Measurements from ENCODE around the gene PPP6C. TPM values are rescaled to one million over a fixed set of nuclear protein-coding genes. Genes with fewer than 3 reads are reported as not detected.
A peak's percentile ranks its signal among the peaks of the same experiment; 100 is the strongest.

PPP6C gene
- total and polyA plus RNA-seq, 5 experiments from 2014 or later, result 47.2 to 59.0 (median 51.9) TPM

DNA sequence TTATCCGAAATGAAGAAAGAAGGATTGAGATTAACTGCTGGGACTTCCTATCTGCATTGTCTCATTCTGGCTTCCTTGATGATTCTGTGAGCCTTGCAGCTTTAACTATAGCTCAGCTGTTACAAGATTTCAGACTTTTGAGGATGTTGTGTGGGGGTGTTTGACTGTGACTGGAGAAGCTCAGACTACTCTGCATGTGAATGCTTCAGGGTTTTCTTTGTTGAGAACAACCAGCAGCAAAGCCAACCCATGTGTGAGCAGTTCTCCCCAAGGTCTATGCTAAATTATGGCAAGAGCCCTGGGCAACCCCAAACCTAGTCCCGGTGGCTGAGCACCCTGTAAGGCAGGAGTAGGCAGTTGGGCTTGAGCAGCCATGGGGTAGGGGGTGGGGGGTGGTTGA is 37.9 kb downstream of the PPP6C start:
- peaks cover 2 to 9% (median 4%) of the 10 kb centered on the region in 4 donors for H3K4me1 Mint-ChIP-seq
- POLR2A ChIA-PET, result no interaction called here
- DNase-seq, result no peak
- peak overlapping the region in 2 of 10 donors; percentile 7 to 25 for H3K27ac Mint-ChIP-seq
- no peak for ATAC-seq
- no peaks in the 10 kb centered on the region for H3K27me3 Mint-ChIP-seq
- no peaks in the 10 kb centered on the region for H3K9me3 Mint-ChIP-seq
- H3K36me3 Mint-ChIP-seq, result peaks cover 0 to 68% (median 4%) of the 10 kb centered on the region in 3 donors
- no peak overlapping the region for H3K4me3 Mint-ChIP-seq

DNA sequence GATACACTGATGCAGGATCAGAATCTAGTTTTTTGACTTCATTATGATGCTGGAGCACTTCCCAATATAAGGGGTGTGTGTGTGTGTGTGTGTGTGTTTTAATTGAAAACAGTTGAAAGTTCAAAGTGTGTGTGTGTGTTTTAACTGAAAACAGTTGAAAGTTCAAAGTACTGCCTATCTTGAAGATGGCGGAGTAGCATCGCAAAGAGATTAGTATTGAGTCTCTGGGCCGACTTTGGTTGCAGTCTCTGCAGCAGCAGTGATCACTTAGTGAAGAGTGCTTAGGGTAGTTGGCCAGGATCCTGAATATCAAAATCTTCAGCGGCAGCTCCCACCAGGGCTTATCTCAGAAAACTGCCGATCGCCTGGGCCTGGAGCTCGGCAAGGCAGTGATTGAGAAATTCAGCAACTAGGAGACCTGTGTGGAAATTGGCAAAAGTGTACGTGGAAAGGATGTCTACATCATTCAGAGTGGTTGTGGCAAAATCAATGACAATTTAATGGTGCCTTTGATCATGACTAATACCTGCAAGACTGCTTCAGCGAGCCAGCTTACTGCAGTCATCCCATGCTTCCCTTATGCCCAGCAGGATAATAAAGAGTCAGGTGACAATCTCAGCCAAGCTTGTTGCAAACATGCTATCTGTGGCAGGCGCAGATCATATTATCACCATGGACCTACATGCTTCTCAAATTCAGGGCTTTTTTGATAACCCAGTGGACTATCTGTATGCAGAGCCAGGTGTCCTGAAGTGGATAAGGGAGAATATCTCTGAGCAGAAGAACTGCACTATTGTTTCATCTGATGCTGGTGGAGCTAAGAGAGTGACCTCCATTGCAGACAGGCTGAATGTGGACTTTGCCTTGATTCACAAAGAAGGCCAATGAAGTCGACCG is 39.0 kb downstream of the PPP6C start:
- H3K27me3 Mint-ChIP-seq, result no peaks in the 10 kb centered on the region
- no peaks in the 10 kb centered on the region for H3K9me3 Mint-ChIP-seq
- POLR2A ChIA-PET, result no interaction called here
- H3K36me3 Mint-ChIP-seq, result peaks cover 0 to 62% (median 4%) of the 10 kb centered on the region in 3 donors
- H3K4me1 Mint-ChIP-seq, result peaks cover 2 to 9% (median 4%) of the 10 kb centered on the region in 4 donors
- H3K27ac Mint-ChIP-seq, result peak overlapping the region in 3 of 10 donors; percentile 4 to 27 (median 22)
- H3K4me3 Mint-ChIP-seq, result no peak overlapping the region
- DNase-seq (no peak), ATAC-seq (no peak)

DNA sequence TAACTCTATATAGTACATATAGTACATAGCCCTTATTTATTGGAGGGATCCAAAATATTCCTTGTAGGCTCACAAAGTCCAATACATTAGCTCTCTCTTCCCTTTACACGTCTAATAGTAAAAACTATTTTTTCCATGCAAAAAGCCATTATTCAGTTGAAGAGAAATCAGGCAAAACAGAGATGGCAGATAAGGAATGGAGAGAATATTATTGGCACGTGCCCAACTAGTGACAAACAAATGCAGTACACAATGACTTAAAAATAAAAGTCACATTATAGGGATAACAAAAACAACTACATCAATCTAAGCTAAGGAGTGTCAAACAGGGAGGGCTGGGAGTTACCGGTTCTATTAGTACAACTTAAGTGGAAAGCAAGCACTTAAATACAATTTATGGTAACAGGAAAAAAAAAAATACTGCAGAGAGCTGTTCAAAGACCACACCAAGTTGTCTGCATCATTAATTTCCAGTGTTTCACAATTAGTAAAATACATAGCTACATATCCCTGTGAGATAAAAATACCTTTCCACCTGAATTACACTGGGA is 42.1 kb downstream of the PPP6C start:
- Mint-ChIP-seq H3K9me3 (no peaks in the 10 kb centered on the region), H3K4me1 (peaks cover 11 to 22% (median 16%) of the 10 kb centered on the region in 4 donors), H3K27me3 (no peaks in the 10 kb centered on the region), H3K36me3 (peaks cover 0 to 37% (median 2%) of the 10 kb centered on the region in 3 donors), H3K27ac (peak overlapping the region in 1 of 10 donors; percentile 13), H3K4me3 (no peak overlapping the region)
- DNase-seq, result no peak
- POLR2A ChIA-PET, result interaction anchor here (0.6 to 1.0 kb wide), 3 partner anchors 45 to 285 kb away, joined by 3 to 5 read pairs (median 3); partner anchors contain the start of gene HSPA5
- no peak for ATAC-seq

DNA sequence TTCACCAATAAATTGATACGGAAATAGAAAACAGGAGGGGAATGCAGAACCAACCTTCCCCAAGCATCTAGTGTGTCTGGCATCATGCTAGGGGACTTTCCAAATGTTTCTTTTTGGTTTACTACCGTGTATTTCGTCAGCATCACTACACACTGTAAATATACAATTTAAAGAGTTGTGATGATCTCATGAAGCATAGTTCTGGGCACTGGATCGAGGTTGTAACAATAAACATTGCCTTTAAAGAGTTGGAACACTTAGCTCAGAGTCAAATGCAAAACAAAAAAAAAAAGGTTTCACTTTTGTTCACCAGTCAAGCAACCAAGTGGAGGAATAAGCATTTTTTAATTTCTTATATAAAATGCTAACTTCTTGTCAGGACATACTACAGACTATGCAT is 43.4 kb downstream of the PPP6C start:
- Mint-ChIP-seq H3K27ac (no peak overlapping the region), H3K4me1 (peaks cover 13 to 34% (median 25%) of the 10 kb centered on the region in 4 donors), H3K9me3 (no peaks in the 10 kb centered on the region), H3K4me3 (no peak overlapping the region), H3K36me3 (peaks cover 0 to 26% (median 2%) of the 10 kb centered on the region in 3 donors), H3K27me3 (no peaks in the 10 kb centered on the region)
- no peak for ATAC-seq
- no peak for DNase-seq
- POLR2A ChIA-PET, result no interaction called here

DNA sequence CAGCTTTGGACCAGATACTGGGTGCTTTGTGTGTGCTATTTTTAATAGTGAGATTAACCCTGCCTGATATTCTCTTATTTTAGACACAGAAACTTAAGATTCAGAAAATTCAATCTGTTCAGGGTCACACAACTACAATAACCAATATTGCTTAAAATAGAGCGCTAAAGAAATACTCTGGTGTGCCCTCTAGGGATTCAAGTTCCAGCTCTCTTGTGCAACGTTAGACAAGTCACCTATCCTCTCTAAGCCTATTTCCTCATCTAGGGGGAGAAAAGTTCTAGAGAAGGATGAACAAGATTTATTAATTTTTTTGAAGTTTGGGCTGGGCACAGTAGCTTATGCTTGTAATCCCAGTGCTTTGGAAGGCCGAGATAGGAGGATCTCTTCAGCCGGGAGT is 44.2 kb downstream of the PPP6C start:
- Mint-ChIP-seq H3K27ac (no peak overlapping the region), H3K27me3 (no peaks in the 10 kb centered on the region), H3K9me3 (no peaks in the 10 kb centered on the region), H3K36me3 (peaks cover 0 to 18% (median under 1%) of the 10 kb centered on the region in 3 donors), H3K4me1 (peaks cover 13 to 33% (median 26%) of the 10 kb centered on the region in 4 donors), H3K4me3 (no peak overlapping the region)
- POLR2A ChIA-PET, result no interaction called here
- ATAC-seq (no peak), DNase-seq (no peak)

DNA sequence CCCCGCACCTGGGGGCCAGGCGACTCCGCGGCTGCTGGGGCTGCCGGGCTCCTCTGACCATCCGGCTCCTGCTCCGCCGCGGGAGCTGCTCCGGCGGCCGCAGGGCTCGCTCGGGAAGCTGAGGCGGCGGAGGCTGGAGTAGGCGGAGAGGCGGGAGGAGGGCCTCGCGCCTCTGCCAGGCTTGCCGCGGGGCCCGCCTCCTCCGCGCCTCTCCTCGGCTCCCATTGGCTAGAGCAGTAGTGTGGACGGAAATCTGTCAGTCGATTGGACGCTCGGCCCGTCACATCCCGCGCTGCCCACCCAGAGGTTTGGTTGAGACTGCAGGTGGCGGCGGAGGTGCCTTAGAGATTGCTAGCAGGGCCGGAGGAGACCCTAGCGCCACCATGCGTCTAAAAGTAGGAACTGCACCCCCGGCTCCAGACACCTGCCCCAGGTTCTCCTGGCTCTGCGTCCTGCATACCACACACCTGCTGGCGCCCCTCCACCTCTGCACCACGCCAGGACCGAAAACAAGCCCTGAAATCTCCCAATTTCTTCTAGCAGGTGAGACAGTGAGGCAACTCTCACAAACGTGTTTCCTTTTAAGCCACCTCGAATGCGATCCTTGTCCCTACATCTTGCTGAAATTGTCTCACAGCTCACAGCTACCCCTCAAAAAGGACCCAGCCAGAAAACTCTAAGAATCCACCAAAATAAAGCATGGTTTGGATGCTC is 46.1 kb downstream of the PPP6C start, which contains the start of gene SCAI:
TSS of gene SCAI (minus strand) at position 152 of the 714 bp plus-strand sequence. CDS start at position 61, 91 bp downstream.
- Mint-ChIP-seq H3K27me3 (no peaks in the 10 kb centered on the region), H3K9me3 (no peaks in the 10 kb centered on the region), H3K36me3 (peaks cover 0 to 20% (median 4%) of the 10 kb centered on the region in 3 donors), H3K4me1 (peaks cover 16 to 39% (median 32%) of the 10 kb centered on the region in 4 donors), H3K27ac (peak within 1 kb of the TSS; percentile 61 to 93 (median 90)), H3K4me3 (peak within 1 kb of the TSS; percentile 85 to 100 (median 96))
- DNase-seq, result peak; percentile 93 to 99 (median 98)
- POLR2A ChIA-PET, result interaction anchor here (0.6 to 3.7 kb wide), 9 partner anchors 10 to 282 kb away, joined by 3 to 14 read pairs (median 4); partner anchors contain the start of genes ARPC5L and RPL35
- peak; percentile 98 to 99 for ATAC-seq

DNA sequence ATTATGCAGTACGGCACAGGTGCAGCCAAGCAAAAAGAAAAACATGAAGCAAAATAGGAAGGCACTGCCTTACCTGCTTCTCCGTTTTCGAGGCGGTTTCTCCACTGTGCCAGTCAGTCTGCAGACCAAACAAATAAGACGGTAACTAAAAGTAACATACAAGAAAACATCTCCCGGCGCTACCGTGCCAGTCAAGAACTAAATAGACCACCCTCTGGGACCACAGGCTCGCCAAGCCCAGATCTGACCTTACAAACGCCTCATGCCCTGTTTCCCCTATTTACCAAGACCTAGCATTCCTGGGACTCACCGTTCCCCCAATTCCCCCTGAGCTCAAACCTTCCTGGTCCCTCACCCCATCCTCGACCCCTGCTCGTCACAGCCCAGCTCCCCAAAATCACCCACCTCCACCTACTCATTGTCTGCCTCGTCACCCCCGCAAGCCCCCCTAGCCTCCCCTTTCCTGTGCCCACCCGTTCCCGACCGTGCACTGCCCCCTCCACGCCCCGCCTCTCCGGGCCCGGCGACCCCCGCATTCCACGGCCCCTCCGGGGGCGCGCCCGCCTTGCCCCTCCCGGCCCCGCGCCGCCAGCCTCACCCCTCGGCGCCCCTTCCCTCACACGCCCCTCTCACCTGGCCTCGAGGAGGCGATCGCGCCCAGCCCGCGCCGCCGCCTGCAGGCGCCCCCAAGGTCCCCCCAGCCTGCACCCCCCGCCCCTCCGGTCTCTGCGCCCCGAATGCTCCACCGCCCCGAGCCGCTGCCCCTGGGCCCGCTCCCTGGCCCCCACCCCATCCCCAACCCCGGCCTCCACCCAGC is 46.8 kb downstream of the PPP6C start:
- peak overlapping the region; percentile 85 to 100 (median 95) for H3K4me3 Mint-ChIP-seq
- peaks cover 16 to 39% (median 32%) of the 10 kb centered on the region in 4 donors for H3K4me1 Mint-ChIP-seq
- POLR2A ChIA-PET, result interaction anchor here (0.7 to 3.7 kb wide), 8 partner anchors 9 to 281 kb away, joined by 3 to 14 read pairs (median 4); partner anchors contain the start of genes ARPC5L and RPL35
- H3K27me3 Mint-ChIP-seq, result no peaks in the 10 kb centered on the region
- DNase-seq (peak in 4 of 10 donors; percentile 17 to 35 (median 28)), ATAC-seq (peak; percentile 22 to 39)
- H3K9me3 Mint-ChIP-seq, result no peaks in the 10 kb centered on the region
- H3K36me3 Mint-ChIP-seq, result peaks cover 0 to 20% (median 4%) of the 10 kb centered on the region in 3 donors
- peak overlapping the region; percentile 37 to 93 (median 90) for H3K27ac Mint-ChIP-seq

DNA sequence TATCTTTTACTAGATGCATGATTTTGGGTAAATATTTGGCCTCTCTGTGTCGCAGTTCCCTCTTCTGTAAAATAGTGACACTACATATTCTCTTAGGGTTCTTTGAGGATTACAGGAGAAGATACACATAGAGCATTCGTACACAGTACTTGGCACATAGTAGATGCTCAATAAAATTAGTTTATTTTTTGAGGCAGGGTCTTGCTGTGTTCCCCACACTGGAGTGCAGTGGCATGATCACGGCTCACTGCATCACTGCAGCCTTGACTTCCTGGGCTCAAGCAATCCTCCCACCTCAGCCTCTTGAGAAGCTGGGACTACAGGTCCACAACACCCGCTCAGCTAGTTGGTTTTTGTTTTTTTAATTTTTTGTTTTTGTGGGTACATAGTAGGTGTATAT is 47.9 kb downstream of the PPP6C start:
- ATAC-seq, result no peak
- H3K27ac Mint-ChIP-seq, result peak overlapping the region in 3 of 10 donors; percentile 11 to 78 (median 68)

DNA sequence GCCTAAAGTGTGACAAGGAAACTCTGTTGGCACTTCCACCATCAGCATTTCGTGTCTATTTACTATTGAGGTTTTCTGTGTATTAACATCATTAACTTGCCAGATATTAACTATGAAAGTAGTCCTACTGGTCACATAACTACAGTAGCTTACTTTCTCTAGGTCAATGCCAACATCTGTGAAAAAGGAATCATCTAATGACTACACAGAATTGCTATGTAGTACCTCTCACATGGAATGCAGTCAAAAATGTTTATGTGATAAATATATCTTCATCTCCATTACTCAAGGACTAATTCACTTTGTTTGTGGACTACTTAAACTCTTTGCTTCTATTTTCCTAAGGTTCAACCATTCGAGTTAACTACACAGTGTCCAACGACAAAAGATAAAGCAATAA is 48.4 kb downstream of the PPP6C start:
- no peaks in the 10 kb centered on the region for H3K9me3 Mint-ChIP-seq
- H3K36me3 Mint-ChIP-seq, result peaks cover 0 to 20% (median 4%) of the 10 kb centered on the region in 3 donors
- no peaks in the 10 kb centered on the region for H3K27me3 Mint-ChIP-seq
- peak overlapping the region in 2 of 10 donors; percentile 24 to 92 for H3K4me3 Mint-ChIP-seq
- POLR2A ChIA-PET, result interaction anchor here (1.0 to 3.7 kb wide), 3 partner anchors 8 to 175 kb away, joined by 3 to 14 read pairs (median 10); no protein-coding TSS in a partner anchor
- ATAC-seq (no peak), DNase-seq (no peak)
- peaks cover 16 to 39% (median 32%) of the 10 kb centered on the region in 4 donors for H3K4me1 Mint-ChIP-seq
- H3K27ac Mint-ChIP-seq, result peak overlapping the region in 1 of 10 donors; percentile 68

More for the DNA sequence above, 47.9 kb downstream of the PPP6C start:
- no peak for DNase-seq
- POLR2A ChIA-PET, result interaction anchor here (1.0 to 3.7 kb wide), 3 partner anchors 8 to 176 kb away, joined by 3 to 14 read pairs (median 10); no protein-coding TSS in a partner anchor
- Mint-ChIP-seq H3K27me3 (no peaks in the 10 kb centered on the region), H3K4me3 (peak overlapping the region; percentile 85 to 100 (median 95)), H3K36me3 (peaks cover 0 to 20% (median 4%) of the 10 kb centered on the region in 3 donors), H3K4me1 (peaks cover 16 to 39% (median 32%) of the 10 kb centered on the region in 4 donors), H3K9me3 (no peaks in the 10 kb centered on the region)

DNA sequence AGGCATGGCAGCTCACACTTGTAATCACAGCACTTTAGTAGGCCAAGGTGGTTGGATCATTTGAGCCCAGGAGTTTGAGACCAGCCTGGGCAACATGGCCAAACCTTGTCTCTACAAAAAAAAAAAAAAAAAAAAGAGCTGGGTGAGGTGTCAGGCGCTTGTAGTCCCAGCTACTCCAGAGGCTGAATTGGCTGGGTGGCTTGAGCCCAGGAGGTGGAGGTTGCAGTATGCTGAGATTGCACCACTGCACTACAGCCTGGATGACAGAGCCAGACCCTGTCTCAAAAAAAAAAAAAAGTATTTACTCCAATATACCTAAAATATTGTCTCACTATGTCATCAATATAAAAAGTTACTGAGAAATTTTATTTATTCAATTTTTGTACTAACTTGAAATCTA is 49.0 kb downstream of the PPP6C start:
- H3K27ac Mint-ChIP-seq, result no peak overlapping the region
- ATAC-seq (no peak), DNase-seq (no peak)
- H3K27me3 Mint-ChIP-seq, result no peaks in the 10 kb centered on the region
- H3K4me3 Mint-ChIP-seq, result no peak overlapping the region
- POLR2A ChIA-PET, result interaction anchor here (0.6 to 1.2 kb wide), 3 partner anchors 101 to 235 kb away, joined by 3 read pairs; no protein-coding TSS in a partner anchor
- peaks cover 16 to 39% (median 32%) of the 10 kb centered on the region in 4 donors for H3K4me1 Mint-ChIP-seq
- H3K36me3 Mint-ChIP-seq, result peaks cover 0 to 20% (median 4%) of the 10 kb centered on the region in 3 donors
- no peaks in the 10 kb centered on the region for H3K9me3 Mint-ChIP-seq

DNA sequence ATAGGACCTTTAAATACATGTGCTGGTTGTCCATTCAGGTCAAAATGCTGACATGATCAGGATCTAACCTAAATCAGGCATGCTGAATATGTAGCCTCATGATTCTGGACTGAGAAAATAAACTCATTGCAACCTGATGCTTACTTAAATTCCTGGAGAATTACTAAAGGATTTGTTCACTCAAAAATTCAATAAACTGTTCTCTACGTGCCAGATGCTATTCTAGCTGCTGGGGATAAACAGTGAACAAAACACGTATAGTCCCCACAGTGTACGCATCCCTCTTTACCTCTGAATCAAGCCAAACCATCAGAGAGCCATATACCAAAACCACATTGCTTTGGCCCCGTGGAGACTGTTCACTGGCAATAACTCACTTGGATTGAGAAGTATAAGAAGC is 52.4 kb downstream of the PPP6C start:
- Mint-ChIP-seq H3K36me3 (peaks cover 7 to 23% (median 16%) of the 10 kb centered on the region in 3 donors), H3K27me3 (no peaks in the 10 kb centered on the region), H3K4me1 (peaks cover 11 to 37% (median 28%) of the 10 kb centered on the region in 4 donors), H3K4me3 (no peak overlapping the region), H3K27ac (peak overlapping the region in 1 of 10 donors; percentile 53), H3K9me3 (peaks cover 0 to 5% (median 0%) of the 10 kb centered on the region in 9 donors)
- POLR2A ChIA-PET, result no interaction called here
- ATAC-seq (no peak), DNase-seq (no peak)
